Ishikawa (cell line): ENCODE measurements around the gene TMEM59L.

Experiments
- CEBPB ChIP-seq: IDR thresholded peaks from 2 replicates; pipeline ENCODE4 v1.6.1; 2012
- CREB1 ChIP-seq: IDR thresholded peaks from 2 replicates; pipeline ENCODE4 v1.6.1; 2012; ENCODE audit warnings: low read depth
- EGR1 ChIP-seq: IDR thresholded peaks from 2 replicates; pipeline ENCODE4 v1.6.1; 2012
- EP300 ChIP-seq: IDR thresholded peaks from 2 replicates; pipeline ENCODE4 v1.6.1; 2012; ENCODE audit warnings: borderline replicate concordance
- FOXM1 ChIP-seq: IDR thresholded peaks from 2 replicates; pipeline ENCODE4 v1.6.1; 2012; ENCODE audit warnings: low read depth, borderline replicate concordance
- NFIC ChIP-seq: IDR thresholded peaks from 2 replicates; pipeline ENCODE4 v1.6.1; 2012
- RAD21 ChIP-seq: IDR thresholded peaks from 2 replicates; pipeline ENCODE4 v1.6.1; 2012; ENCODE audit warnings: low read depth
- TAF1 ChIP-seq: IDR thresholded peaks from 2 replicates; pipeline ENCODE4 v1.6.1; 2012; ENCODE audit warnings: low read depth, mild to moderate bottlenecking
- TCF12 ChIP-seq: IDR thresholded peaks from 2 replicates; pipeline ENCODE4 v1.6.1; 2012; ENCODE audit warnings: low read depth
- TEAD4 ChIP-seq: IDR thresholded peaks from 2 replicates; pipeline ENCODE4 v1.6.1; 2012
- YY1 ChIP-seq: IDR thresholded peaks from 2 replicates; pipeline ENCODE4 v1.6.1; 2012; ENCODE audit warnings: low read depth
- ZBTB7A ChIP-seq: IDR thresholded peaks from 2 replicates; pipeline ENCODE4 v1.6.1; 2012; ENCODE audit warnings: low read depth
- TF ChIP-seq, protein P1 (sequence below): IDR thresholded peaks from 2 replicates; pipeline ENCODE4 v1.6.1; 2012; ENCODE audit warnings: low read depth, mild to moderate bottlenecking
- TF ChIP-seq, protein P2 (sequence below): IDR thresholded peaks from 2 replicates; pipeline ENCODE4 v1.6.1; 2012
- TF ChIP-seq, protein P3 (sequence below): IDR thresholded peaks from 2 replicates; pipeline ENCODE4 v1.6.1; 2012

Gene TMEM59L

DNA sequence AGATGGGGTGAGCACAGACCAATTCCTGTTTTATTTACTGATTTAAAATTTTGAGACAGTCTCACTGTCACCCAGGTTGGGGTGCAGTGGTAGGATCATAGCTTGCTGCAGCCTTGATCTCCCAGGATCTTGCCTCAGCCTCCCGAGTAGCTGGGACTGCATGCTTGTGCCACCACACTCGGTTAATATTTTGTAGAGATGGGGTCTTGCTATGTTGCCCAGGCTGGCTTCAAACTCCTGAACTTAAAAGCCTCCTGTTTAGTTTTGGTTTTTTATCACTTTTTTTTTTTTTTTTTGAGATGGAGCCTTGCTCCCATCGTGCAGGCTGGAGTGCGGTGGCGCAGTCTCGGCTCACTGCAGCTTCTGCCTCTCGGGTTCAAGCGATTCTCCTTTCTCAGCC lies 36.3 kb upstream of the TMEM59L start:
- TF ChIP-seq, protein P1, sequence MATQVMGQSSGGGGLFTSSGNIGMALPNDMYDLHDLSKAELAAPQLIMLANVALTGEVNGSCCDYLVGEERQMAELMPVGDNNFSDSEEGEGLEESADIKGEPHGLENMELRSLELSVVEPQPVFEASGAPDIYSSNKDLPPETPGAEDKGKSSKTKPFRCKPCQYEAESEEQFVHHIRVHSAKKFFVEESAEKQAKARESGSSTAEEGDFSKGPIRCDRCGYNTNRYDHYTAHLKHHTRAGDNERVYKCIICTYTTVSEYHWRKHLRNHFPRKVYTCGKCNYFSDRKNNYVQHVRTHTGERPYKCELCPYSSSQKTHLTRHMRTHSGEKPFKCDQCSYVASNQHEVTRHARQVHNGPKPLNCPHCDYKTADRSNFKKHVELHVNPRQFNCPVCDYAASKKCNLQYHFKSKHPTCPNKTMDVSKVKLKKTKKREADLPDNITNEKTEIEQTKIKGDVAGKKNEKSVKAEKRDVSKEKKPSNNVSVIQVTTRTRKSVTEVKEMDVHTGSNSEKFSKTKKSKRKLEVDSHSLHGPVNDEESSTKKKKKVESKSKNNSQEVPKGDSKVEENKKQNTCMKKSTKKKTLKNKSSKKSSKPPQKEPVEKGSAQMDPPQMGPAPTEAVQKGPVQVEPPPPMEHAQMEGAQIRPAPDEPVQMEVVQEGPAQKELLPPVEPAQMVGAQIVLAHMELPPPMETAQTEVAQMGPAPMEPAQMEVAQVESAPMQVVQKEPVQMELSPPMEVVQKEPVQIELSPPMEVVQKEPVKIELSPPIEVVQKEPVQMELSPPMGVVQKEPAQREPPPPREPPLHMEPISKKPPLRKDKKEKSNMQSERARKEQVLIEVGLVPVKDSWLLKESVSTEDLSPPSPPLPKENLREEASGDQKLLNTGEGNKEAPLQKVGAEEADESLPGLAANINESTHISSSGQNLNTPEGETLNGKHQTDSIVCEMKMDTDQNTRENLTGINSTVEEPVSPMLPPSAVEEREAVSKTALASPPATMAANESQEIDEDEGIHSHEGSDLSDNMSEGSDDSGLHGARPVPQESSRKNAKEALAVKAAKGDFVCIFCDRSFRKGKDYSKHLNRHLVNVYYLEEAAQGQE = no peak
- TF ChIP-seq EP300 (no peak), TEAD4 (no peak), TCF12 (no peak), EGR1 (no peak), FOXM1 (no peak), NFIC (no peak), CEBPB (no peak), CREB1 (no peak), RAD21 (no peak), YY1 (no peak), ZBTB7A (no peak), TAF1 (no peak)
- TF ChIP-seq, protein P2, sequence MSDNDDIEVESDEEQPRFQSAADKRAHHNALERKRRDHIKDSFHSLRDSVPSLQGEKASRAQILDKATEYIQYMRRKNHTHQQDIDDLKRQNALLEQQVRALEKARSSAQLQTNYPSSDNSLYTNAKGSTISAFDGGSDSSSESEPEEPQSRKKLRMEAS = no peak
- TF ChIP-seq, protein P3, sequence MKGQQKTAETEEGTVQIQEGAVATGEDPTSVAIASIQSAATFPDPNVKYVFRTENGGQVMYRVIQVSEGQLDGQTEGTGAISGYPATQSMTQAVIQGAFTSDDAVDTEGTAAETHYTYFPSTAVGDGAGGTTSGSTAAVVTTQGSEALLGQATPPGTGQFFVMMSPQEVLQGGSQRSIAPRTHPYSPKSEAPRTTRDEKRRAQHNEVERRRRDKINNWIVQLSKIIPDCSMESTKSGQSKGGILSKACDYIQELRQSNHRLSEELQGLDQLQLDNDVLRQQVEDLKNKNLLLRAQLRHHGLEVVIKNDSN = no peak

DNA sequence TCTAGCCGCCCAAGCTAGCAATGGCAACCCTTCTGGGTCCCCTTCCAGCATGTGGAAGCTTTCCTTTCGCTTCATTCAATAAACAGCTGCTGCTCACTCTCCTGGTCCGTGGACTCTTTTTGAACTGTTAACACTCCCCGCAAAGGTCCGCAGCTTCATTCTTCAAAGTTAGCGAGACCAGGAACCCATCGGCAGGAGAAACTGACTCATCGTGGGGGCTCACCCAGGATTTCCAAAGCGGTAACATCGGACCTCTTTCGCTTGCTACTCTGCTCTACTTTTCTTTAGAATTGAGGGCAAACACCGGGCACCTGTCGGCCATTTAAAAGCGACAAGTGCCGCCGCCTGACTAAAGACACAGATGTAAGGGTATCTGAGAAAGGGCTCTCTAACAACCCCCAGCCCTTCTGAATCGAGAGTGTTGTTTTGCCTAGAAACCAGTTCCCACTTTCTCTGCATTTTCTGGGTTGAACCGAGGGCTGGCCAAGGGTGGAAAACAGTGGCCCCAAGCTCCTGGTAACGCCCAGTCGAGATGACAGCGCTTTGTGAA lies 35.2 kb upstream of the TMEM59L start:
- TF ChIP-seq, protein P2 = no peak
- TF ChIP-seq TAF1 (no peak), FOXM1 (no peak), RAD21 (no peak), TEAD4 (no peak), NFIC (no peak), EP300 (no peak), YY1 (no peak), EGR1 (no peak), TCF12 (no peak), ZBTB7A (no peak), CREB1 (no peak), CEBPB (no peak)
- TF ChIP-seq, protein P3 = no peak
- TF ChIP-seq, protein P1 = no peak

DNA sequence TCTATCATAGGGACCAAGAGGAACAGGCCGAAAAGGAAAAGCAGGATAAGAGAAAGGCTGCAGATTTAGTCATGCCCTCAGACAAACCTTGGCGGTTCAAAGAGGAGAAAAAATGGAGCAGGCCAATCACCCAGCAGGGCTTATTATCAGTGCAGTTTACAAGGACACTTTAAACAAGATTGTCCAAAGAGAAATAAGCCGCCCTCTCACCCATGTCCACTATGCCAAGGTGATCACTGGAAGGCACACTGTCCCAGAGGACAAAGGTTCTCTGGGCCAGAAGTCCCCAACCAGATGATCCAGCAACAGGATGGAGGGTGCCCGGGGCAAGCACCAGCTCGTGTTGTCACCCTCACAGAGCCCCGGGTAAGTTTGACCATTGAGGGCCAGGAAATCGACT lies 32.4 kb upstream of the TMEM59L start:
- TF ChIP-seq NFIC (no peak), FOXM1 (no peak), TAF1 (no peak), EP300 (no peak), RAD21 (no peak), ZBTB7A (no peak), TCF12 (no peak), CREB1 (no peak), CEBPB (no peak), YY1 (no peak), EGR1 (no peak), TEAD4 (no peak)
- TF ChIP-seq, protein P3 = no peak
- TF ChIP-seq, protein P1 = no peak
- TF ChIP-seq, protein P2 = no peak
